Astrocyte of the spinal cord (primary cell): ENCODE measurements around the gene ATP5MC2.
"Not testable (repeated sequence)": the region's sequence is repeated elsewhere in the genome, so short reads cannot be mapped to it uniquely, and the experiment has no call there.

Source experiments
- DNase-seq: peaks from one replicate; pipeline ENCODE4 v3.0.0; 2011; ENCODE audit warnings: low read depth, low spot score
- H3K4me3 ChIP-seq: 2 replicates; pipeline ENCODE4 v1.5.1; 2011; ENCODE audit warnings: low read depth, mild to moderate bottlenecking, low read length, moderate library complexity
- in situ Hi-C: cut with HindIII; loops from 2 replicates; pipeline ENCODE4 v1.10.0; 2017; ENCODE audit warnings: low sequenced_read_pairs
- TF ChIP-seq, protein P1 (sequence below): IDR thresholded peaks from 2 replicates; pipeline ENCODE4 v1.5.1; 2012; ENCODE audit warnings: low read depth, mild to moderate bottlenecking, low read length, inconsistent platforms

ATP5MC2 gene

GRCh38 chr12:53643232-53643979, 32.5 kb downstream of the ATP5MC2 start:
- in situ Hi-C loops, result no loop called here
- TF ChIP-seq, protein P1, sequence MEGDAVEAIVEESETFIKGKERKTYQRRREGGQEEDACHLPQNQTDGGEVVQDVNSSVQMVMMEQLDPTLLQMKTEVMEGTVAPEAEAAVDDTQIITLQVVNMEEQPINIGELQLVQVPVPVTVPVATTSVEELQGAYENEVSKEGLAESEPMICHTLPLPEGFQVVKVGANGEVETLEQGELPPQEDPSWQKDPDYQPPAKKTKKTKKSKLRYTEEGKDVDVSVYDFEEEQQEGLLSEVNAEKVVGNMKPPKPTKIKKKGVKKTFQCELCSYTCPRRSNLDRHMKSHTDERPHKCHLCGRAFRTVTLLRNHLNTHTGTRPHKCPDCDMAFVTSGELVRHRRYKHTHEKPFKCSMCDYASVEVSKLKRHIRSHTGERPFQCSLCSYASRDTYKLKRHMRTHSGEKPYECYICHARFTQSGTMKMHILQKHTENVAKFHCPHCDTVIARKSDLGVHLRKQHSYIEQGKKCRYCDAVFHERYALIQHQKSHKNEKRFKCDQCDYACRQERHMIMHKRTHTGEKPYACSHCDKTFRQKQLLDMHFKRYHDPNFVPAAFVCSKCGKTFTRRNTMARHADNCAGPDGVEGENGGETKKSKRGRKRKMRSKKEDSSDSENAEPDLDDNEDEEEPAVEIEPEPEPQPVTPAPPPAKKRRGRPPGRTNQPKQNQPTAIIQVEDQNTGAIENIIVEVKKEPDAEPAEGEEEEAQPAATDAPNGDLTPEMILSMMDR, result no peak
- DNase-seq, result no peak
- H3K4me3 ChIP-seq, result no peak overlapping the region

DNA sequence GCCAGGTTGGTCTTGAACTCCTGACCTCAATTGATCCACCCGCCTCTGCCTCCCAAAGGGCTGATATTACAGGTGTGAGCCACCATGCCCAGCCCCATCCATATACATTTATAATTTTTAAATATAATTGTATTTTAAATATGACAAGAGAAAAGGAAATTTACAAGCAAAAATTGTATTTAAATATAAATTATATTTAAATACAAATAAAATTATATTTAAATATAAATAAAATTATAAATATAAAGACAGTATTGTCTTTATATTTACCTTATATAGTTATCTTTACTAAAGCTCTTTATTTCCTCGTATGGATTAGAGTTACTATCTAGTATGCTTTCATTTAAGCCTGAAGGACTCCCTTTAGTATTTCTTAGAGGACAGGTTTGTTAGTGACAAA, 37.8 kb downstream of the ATP5MC2 start:
- no peak for DNase-seq
- TF ChIP-seq, protein P1, result no peak
- in situ Hi-C loops, result no loop called here
- no peak overlapping the region for H3K4me3 ChIP-seq

GRCh38 chr12:53636641-53637040, 39.2 kb downstream of the ATP5MC2 start:
- DNase-seq, result no peak
- no peak overlapping the region for H3K4me3 ChIP-seq
- in situ Hi-C loops, result no loop called here
- TF ChIP-seq, protein P1, result no peak

GRCh38 chr12:53635708-53636107, 40.2 kb downstream of the ATP5MC2 start:
- in situ Hi-C loops, DNase-seq, H3K4me3 ChIP-seq: not testable (repeated sequence)

- in situ Hi-C loops, result no loop called here
- H3K4me3 ChIP-seq, result no peak overlapping the region
- no peak for DNase-seq
- TF ChIP-seq, protein P1, result no peak
Measured at GRCh38 chr12:53631721-53632120, 44.2 kb downstream of the ATP5MC2 start.

GRCh38 chr12:53627919-53628318, 48.0 kb downstream of the ATP5MC2 start:
- H3K4me3 ChIP-seq, result no peak overlapping the region
- TF ChIP-seq, protein P1, result no peak
- no peak for DNase-seq
- in situ Hi-C loops, result loop anchor here (10.0 kb wide), 1 partner anchor 47 kb away; the partner anchor contains the start of gene ATP5MC2

- TF ChIP-seq, protein P1, result no peak
- in situ Hi-C loops, result loop anchor here (10.0 kb wide), 1 partner anchor 48 kb away; the partner anchor contains the start of gene ATP5MC2
- H3K4me3 ChIP-seq, result peak overlapping the region; percentile 90
- no peak for DNase-seq
Measured at GRCh38 chr12:53626702-53627169, 49.1 kb downstream of the ATP5MC2 start.
